Neural cell (in vitro differentiated cells): ENCODE results near the gene TAOK2.

Experiments used
- EP300 ChIP-seq: fragments of 450-650 bp; conservative IDR thresholded peaks from 2 replicates; pipeline ENCODE4 v1.6.1; 2014; ENCODE audit warnings: antibody characterized with exemption, mild to moderate bottlenecking, moderate library complexity; ENCODE audit not compliant: poor library complexity, severe bottlenecking
- EZH2 ChIP-seq: fragments of 200-600, 300-800 bp; shearing (Covaris generic), sonication (generic); IDR thresholded peaks from 2 replicates; pipeline ENCODE4 v1.6.1; 2014; ENCODE audit warnings: antibody characterized with exemption, low read length, borderline replicate concordance, mild to moderate bottlenecking; ENCODE audit not compliant: insufficient read depth, poor library complexity, severe bottlenecking
- MXI1 ChIP-seq: fragments of 450-650 bp; conservative IDR thresholded peaks from 2 replicates; pipeline ENCODE4 v1.6.1; 2014; ENCODE audit warnings: antibody characterized with exemption, mild to moderate bottlenecking; ENCODE audit not compliant: poor library complexity, severe bottlenecking
- POLR2AphosphoS5 ChIP-seq: IDR thresholded peaks from 2 replicates; pipeline ENCODE4 v1.6.1; 2012
- REST ChIP-seq: IDR thresholded peaks from 2 replicates; pipeline ENCODE4 v1.6.1; 2012; ENCODE audit warnings: borderline replicate concordance
- TAF1 ChIP-seq: IDR thresholded peaks from 2 replicates; pipeline ENCODE4 v1.6.1; 2012; ENCODE audit warnings: low read depth
- TF ChIP-seq, protein P1 (sequence below): fragments of 450-650 bp; IDR thresholded peaks from 2 replicates; pipeline ENCODE4 v1.5.1; 2014; ENCODE audit warnings: antibody characterized with exemption, mild to moderate bottlenecking, moderate library complexity; ENCODE audit not compliant: poor library complexity, severe bottlenecking

GRCh38 chr16:29925105-29925756, 48.4 kb upstream of the TAOK2 start:
- TF ChIP-seq, protein P1, sequence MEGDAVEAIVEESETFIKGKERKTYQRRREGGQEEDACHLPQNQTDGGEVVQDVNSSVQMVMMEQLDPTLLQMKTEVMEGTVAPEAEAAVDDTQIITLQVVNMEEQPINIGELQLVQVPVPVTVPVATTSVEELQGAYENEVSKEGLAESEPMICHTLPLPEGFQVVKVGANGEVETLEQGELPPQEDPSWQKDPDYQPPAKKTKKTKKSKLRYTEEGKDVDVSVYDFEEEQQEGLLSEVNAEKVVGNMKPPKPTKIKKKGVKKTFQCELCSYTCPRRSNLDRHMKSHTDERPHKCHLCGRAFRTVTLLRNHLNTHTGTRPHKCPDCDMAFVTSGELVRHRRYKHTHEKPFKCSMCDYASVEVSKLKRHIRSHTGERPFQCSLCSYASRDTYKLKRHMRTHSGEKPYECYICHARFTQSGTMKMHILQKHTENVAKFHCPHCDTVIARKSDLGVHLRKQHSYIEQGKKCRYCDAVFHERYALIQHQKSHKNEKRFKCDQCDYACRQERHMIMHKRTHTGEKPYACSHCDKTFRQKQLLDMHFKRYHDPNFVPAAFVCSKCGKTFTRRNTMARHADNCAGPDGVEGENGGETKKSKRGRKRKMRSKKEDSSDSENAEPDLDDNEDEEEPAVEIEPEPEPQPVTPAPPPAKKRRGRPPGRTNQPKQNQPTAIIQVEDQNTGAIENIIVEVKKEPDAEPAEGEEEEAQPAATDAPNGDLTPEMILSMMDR, result no peak
- no peak for TF ChIP-seq POLR2AphosphoS5
- TF ChIP-seq REST, result no peak
- no peak for TF ChIP-seq EP300
- TF ChIP-seq MXI1, result no peak
- no peak for TF ChIP-seq TAF1
- no peak for TF ChIP-seq EZH2
